Astrocyte (in vitro differentiated cells and primary cell): ENCODE measurements around the gene MICU2. TPM values are rescaled to one million over a fixed set of nuclear protein-coding genes. Genes with fewer than 3 reads are reported as not detected.

Experiments used
- DNase-seq: peaks from one replicate; pipeline ENCODE4 v3.0.0-alpha.2; 2010; ENCODE audit warnings: low read depth
- FAIRE-seq: peaks from 2 replicates; lab custom pipeline; 2011; peaks lifted over from hg19 to GRCh38; lab: Jason Lieb, UNC
- H2AFZ ChIP-seq: 2 replicates; pipeline ENCODE4 v1.6.0; 2012; ENCODE audit warnings: low read depth, low read length, inconsistent platforms
- H3K27ac ChIP-seq: 2 replicates; pipeline ENCODE4 v1.5.1; 2011; ENCODE audit warnings: low read depth, low read length, inconsistent platforms
- H3K27me3 ChIP-seq: 2 replicates; pipeline ENCODE4 v1.6.0; 2011; ENCODE audit warnings: low read length, inconsistent platforms; ENCODE audit not compliant: insufficient read depth
- H3K36me3 ChIP-seq: 2 replicates; pipeline ENCODE4 v1.5.1; 2011; ENCODE audit warnings: low read length, inconsistent platforms; ENCODE audit not compliant: insufficient read depth
- H3K4me1 ChIP-seq: 2 replicates; pipeline ENCODE4 v1.5.1; 2011; ENCODE audit warnings: low read length, inconsistent platforms; ENCODE audit not compliant: insufficient read depth
- H3K4me2 ChIP-seq: 2 replicates; pipeline ENCODE4 v1.6.0; 2012; ENCODE audit warnings: low read length, inconsistent platforms
- H3K4me3 ChIP-seq: 2 replicates; pipeline ENCODE4 v1.5.1; 2011; ENCODE audit warnings: low read depth, mild to moderate bottlenecking, low read length, inconsistent platforms; ENCODE audit not compliant: insufficient read depth
- H3K79me2 ChIP-seq: 2 replicates; pipeline ENCODE4 v1.6.0; 2012; ENCODE audit warnings: mild to moderate bottlenecking, low read length, inconsistent platforms; ENCODE audit not compliant: insufficient read depth
- H3K9ac ChIP-seq: 2 replicates; pipeline ENCODE4 v1.6.0; 2012; ENCODE audit warnings: mild to moderate bottlenecking, low read length, inconsistent platforms
- H3K9me3 ChIP-seq: 2 replicates; pipeline ENCODE4 v1.5.1; 2012; ENCODE audit warnings: low read depth, mild to moderate bottlenecking, low read length, inconsistent platforms; ENCODE audit not compliant: insufficient read depth
- H4K20me1 ChIP-seq: 2 replicates; pipeline ENCODE4 v1.6.0; 2012; ENCODE audit warnings: low read length, inconsistent platforms; ENCODE audit not compliant: insufficient read depth
- H3K27ac Mint-ChIP-seq: one replicate; pipeline ENCODE4 v1.8.0; 2021; ENCODE audit warnings: mild to moderate bottlenecking, mixed read lengths; ENCODE audit not compliant: unreplicated experiment
- H3K27me3 Mint-ChIP-seq: one replicate; pipeline ENCODE4 v1.8.0; 2021; ENCODE audit warnings: low read depth, mixed read lengths; ENCODE audit not compliant: unreplicated experiment
- H3K36me3 Mint-ChIP-seq: one replicate; pipeline ENCODE4 v1.8.0; 2021; ENCODE audit warnings: low read depth, mixed read lengths; ENCODE audit not compliant: unreplicated experiment
- H3K4me1 Mint-ChIP-seq: one replicate; pipeline ENCODE4 v1.8.0; 2021; ENCODE audit warnings: low read depth, mixed read lengths; ENCODE audit not compliant: unreplicated experiment
- H3K4me3 Mint-ChIP-seq: one replicate; pipeline ENCODE4 v1.8.0; 2021; ENCODE audit warnings: mild to moderate bottlenecking, moderate library complexity, mixed read lengths; ENCODE audit not compliant: unreplicated experiment
- H3K9me3 Mint-ChIP-seq: one replicate; pipeline ENCODE4 v1.8.0; 2021; ENCODE audit warnings: mild to moderate bottlenecking, mixed read lengths; ENCODE audit not compliant: unreplicated experiment
- CTCF ChIP-seq: IDR thresholded peaks from 2 replicates; pipeline ENCODE4 v1.5.1; 2011; ENCODE audit warnings: low read depth, mild to moderate bottlenecking, inconsistent platforms, low read length, moderate library complexity; ENCODE audit not compliant: insufficient read depth
- EZH2 ChIP-seq: IDR thresholded peaks from 2 replicates; pipeline ENCODE4 v1.6.1; 2012; ENCODE audit warnings: mild to moderate bottlenecking, low read length, inconsistent platforms; ENCODE audit not compliant: insufficient read depth
- total RNA-seq: library from RNA; stranded (reverse); gene quantifications from 2 replicates; pipeline ENCODE4 v1.2.1, GENCODE V29; 2021

MICU2 gene
- total RNA-seq, 1 donor from 2014 or later, result 31.8 TPM

- Histone ChIP-seq H3K79me2 (peaks cover 10% of the 10 kb centered on the region), H3K9ac (no peak overlapping the region), H3K27ac (no peak overlapping the region), H4K20me1 (peaks cover 7% of the 10 kb centered on the region), H3K4me2 (no peak overlapping the region), H3K4me1 (no peaks in the 10 kb centered on the region), H3K9me3 (no peaks in the 10 kb centered on the region), H3K36me3 (no peaks in the 10 kb centered on the region), H2AFZ (no peak overlapping the region), H3K27me3 (no peaks in the 10 kb centered on the region), H3K4me3 (no peak overlapping the region)
- Mint-ChIP-seq H3K27me3 (no peaks in the 10 kb centered on the region), H3K4me3 (no peak overlapping the region), H3K9me3 (no peaks in the 10 kb centered on the region), H3K4me1 (peaks cover 13% of the 10 kb centered on the region), H3K27ac (no peak overlapping the region), H3K36me3 (peaks cover 7% of the 10 kb centered on the region)
- FAIRE-seq (no peak), DNase-seq (no peak)
- no peak for TF ChIP-seq EZH2
- TF ChIP-seq CTCF, result no peak
Observed at GRCh38 chr13:21541980-21542379, 62.0 kb downstream of the MICU2 start.

GRCh38 chr13:21541271-21541670 is 62.7 kb downstream of the MICU2 start:
- H3K9ac ChIP-seq, result no peak overlapping the region
- Mint-ChIP-seq H3K4me3 (no peak overlapping the region), H3K4me1 (peaks cover 13% of the 10 kb centered on the region), H3K9me3 (no peaks in the 10 kb centered on the region), H3K36me3 (peaks cover 7% of the 10 kb centered on the region), H3K27me3 (no peaks in the 10 kb centered on the region), H3K27ac (no peak overlapping the region)
- peak; percentile 9 for FAIRE-seq
- no peak overlapping the region for H2AFZ ChIP-seq
- H3K36me3 ChIP-seq, result no peaks in the 10 kb centered on the region
- no peaks in the 10 kb centered on the region for H3K27me3 ChIP-seq
- H3K4me1 ChIP-seq, result no peaks in the 10 kb centered on the region
- no peaks in the 10 kb centered on the region for H3K9me3 ChIP-seq
- TF ChIP-seq EZH2 (no peak), CTCF (no peak)
- no peak overlapping the region for H3K4me2 ChIP-seq
- H3K27ac ChIP-seq, result no peak overlapping the region
- no peak overlapping the region for H3K4me3 ChIP-seq
- H4K20me1 ChIP-seq, result peaks cover 7% of the 10 kb centered on the region
- no peak for DNase-seq
- H3K79me2 ChIP-seq, result peaks cover 10% of the 10 kb centered on the region

GRCh38 chr13:21539687-21540086 is 64.3 kb downstream of the MICU2 start:
- Histone ChIP-seq H3K79me2 (peaks cover 10% of the 10 kb centered on the region), H3K27me3 (no peaks in the 10 kb centered on the region), H3K36me3 (no peaks in the 10 kb centered on the region), H3K9me3 (no peaks in the 10 kb centered on the region), H3K4me3 (no peak overlapping the region), H3K4me2 (no peak overlapping the region), H3K27ac (no peak overlapping the region), H3K9ac (no peak overlapping the region), H3K4me1 (no peaks in the 10 kb centered on the region), H4K20me1 (peaks cover 7% of the 10 kb centered on the region), H2AFZ (no peak overlapping the region)
- Mint-ChIP-seq H3K27ac (no peak overlapping the region), H3K36me3 (peaks cover 6% of the 10 kb centered on the region), H3K27me3 (no peaks in the 10 kb centered on the region), H3K4me1 (peaks cover 13% of the 10 kb centered on the region), H3K4me3 (no peak overlapping the region), H3K9me3 (no peaks in the 10 kb centered on the region)
- no peak for FAIRE-seq
- TF ChIP-seq CTCF (no peak), EZH2 (no peak)
- no peak for DNase-seq
